ENCODE measurements around the gene PRKCE.

The PRKCE gene

DNA sequence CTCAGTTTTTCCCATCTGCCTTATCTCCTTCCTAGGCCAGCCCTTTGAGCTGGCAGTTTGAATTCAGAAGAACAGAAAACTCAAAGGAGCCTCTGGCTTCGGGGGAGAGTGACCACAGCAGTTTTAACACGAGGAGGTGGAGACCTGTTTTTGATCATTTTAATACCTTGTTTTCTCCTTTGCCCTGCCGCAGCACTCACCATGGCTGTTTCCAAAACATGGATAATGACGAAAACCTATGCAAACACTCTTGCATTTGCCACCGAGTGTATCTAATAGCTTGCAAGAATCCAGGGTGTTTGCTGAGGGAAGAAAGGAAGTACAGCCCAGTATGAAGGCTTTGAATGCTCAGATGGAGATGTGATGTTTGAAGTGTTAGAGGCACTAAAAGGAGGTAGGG lies 167.1 kb downstream of the PRKCE start:
- no peak for DNase-seq

DNA sequence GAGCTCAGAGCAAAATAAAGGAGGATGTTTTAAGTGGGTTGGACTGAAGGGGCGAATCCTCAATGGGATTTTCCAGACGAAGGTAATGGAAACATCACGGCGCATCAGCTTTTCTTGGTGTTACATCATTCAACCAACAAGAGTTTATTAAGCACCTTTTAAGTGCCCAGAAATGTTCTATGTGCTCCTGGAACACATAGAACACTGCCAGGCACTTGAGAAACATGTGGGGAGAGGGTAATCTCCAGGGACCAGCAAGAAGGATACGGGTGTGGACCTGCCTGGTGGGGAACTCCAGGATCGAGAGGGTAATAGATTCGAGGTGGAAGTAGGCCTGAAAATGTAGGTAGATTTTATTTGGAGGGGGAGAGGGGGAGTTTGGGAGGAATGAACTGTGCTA lies 168.6 kb downstream of the PRKCE start:
- no peak for DNase-seq

- DNase-seq, result no peak
Observed at GRCh38 chr2:45821558-45822271, 170.2 kb downstream of the PRKCE start.

DNA sequence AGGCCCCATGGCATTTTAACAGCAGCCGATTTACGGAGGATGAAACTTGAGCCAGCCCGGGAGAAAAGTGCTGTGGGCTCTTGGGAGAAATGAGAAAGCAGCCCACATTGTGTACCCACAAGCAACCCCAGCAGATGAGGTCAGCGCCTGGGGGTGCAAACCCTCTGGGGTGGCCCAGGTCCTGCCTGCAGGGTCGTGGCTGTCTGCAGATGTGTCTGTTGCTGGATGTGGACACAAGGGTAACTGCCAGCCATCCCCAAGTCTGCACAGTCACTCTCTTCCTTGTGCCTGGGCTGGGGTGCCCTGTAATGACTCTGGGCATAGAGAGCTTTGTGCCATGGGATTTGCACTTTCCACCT lies 170.8 kb downstream of the PRKCE start:
- DNase-seq, result no peak

DNA sequence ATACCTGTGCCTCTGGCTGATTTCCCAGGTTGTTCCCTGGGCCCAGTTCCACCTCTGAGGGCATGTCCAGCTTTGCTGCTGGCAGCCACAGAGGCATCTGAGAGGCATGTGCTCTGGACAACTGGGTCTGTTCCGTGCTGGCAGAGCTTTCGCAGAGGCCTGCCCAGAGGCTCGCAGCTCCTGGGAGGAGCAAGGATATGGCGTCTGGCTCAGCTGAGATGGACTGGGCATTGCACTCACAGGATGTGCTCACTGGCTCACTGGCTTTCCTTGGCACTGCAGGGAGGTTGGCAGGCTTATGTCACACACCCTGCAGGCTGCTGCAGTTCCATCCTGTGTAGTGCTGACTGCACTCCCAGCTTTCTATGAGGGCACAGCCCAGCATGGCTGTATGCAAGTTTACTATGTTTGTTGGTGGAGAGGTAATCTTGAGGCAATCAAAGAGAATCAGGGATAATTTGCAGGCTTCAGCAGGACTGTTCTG lies 172.3 kb downstream of the PRKCE start:
- no peak for DNase-seq

DNA sequence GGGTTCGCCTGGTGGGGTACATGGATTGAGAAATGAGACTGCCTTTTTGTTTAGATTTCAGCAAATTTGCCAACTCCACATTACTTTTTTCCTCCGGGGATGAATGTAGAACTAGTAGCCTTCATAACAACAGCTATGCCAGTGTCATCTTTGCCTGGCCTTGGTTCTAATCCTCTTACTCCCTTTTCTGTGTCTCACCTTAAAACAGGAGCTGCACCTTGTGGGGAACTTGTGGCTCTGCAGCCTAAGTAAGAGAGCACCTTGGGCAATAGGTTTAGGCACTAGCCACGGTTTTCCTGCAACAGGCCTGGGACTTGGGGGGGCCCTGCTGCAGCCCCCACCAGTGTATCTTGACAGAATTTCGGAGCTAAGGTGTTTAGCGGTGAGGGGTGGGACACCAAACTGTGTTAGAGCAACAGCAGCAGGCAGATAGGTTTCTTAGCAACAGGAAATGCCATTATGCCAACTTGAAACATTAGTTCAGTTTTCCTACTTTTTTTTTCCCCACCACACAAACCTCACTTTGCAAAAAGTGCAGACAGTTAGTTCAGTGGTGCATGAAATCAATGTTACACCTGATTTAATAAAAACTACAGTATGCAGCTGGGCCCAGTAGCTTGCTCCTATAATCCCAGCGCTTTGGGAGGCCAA lies 173.7 kb downstream of the PRKCE start:
- no peak for DNase-seq

DNA sequence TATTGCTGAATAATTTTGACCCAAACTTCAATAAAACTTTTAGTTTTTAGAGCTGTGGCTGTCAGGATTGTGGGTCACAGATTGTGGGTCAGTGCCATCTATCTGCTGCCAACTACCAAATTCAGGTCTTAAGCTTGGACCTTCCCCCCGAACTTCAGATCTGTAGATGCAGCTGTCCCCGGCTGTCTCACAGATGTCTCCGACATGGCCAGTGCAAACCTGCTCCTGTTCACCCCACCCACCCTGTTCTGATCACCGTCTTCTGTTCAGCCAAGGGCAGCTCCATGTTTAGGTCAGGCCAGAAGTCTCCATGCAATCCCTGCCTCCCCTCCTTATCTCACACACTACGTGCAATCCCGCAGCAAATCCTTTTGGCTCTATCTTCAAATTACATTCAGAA lies 175.0 kb downstream of the PRKCE start:
- DNase-seq, result no peak

DNA sequence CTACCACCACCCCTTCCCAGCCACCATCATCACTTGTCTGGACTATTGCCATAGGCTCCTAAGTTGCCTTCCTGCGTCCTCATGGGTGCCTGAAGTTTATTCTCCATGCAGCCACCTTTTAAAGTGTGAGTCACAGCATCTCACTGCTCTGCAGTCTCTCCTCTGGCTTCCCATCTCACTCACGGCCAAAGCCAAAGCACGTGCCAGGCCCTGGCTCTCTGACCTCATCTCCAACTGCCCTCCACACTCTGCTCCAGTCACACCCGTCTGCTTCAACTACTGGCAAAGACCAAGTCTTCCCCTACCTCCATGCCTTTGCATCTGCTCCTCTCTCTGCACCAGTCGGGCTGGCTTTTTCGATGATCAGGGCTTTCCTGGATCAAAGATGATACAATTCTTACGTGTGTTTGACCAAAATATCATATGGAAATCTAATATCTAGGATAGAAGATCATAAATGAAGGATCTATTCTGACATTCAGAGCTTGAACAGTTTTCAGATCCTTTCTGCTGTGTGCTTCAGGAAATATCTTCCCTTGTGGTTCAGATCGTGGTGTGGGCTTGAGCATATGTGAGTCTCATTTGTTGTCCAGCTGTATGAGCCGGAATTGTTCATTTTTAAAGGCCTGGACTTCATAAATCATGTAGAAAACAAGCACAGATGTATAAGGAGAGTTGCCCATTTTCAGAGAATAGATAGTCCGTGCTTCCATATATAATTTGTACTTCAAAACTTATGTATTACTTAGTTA lies 175.6 kb downstream of the PRKCE start:
- no peak for DNase-seq

- DNase-seq, result no peak
Observed at GRCh38 chr2:45830322-45830721, 178.8 kb downstream of the PRKCE start.

DNA sequence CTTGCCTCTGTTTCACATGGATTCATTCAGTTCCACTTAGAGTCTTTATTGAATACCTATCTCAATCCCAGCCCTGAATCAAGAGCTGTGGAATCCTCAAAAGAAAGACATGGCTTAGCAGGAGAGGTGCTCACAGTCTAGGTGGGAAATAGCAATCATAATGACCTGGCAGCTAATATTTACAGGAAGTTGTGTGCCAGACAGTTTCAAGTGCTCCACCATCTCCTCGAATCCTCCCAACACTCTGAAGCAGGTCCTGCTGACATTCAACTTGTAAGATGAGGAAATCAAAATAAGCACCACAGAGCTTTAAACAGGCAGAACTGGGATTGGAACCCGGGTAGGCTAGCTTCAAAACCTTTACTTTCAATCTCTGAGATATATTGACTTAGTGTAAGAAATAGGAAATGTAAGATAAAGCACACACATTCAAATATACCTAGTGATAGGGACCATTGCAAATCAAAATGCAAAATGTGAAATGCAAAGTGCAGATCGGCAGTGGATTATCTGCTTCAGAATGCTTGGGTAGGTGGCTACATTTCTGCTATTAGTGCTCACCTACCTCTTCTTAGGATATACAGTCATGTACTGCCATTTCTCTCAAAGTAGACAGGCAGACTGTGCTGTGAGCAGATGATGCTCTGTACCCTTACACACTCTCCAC lies 182.0 kb downstream of the PRKCE start:
- DNase-seq, result no peak

DNA sequence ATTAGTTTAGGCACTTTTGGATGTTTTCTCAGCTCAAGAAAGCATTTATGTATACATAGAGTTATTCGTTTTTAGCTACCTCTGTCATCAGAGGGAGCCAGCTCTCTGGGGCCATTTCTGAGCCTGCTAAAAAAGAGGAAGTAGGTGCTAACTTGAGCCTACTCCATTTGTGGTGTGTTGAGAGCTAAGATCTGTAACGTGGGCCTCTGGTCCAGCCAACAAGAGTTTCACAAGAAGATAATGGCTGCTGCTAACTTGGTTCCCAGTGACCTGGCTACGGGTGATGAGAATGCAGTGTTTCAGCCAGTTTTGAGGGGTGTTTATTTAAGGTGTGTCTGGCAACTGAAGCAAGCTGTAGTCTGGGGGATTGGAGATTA lies 182.5 kb downstream of the PRKCE start:
- DNase-seq, result no peak

GRCh38 chr2:45834372-45834771 lies 182.9 kb downstream of the PRKCE start:
- no peak for DNase-seq

DNA sequence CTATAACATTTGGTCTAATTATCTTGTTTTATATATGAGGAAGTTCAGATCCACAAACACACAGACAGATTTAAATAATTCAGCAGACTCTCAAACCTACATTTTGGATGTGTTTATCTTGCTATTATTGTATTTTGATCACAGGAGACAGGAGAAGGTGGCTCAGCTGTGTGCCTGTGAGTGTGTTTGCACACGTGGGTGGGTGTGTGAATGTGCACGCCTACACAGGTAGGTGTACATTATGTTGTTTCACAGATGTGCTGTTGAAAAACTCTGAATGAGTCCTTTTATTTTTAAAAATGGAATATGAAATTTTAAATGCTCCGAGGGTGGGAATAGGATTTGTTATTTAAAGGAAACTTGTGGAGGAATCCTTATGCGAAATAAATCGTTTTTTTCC lies 183.4 kb downstream of the PRKCE start:
- no peak for DNase-seq

- DNase-seq, result no peak
Observed at GRCh38 chr2:45836316-45836715, 184.8 kb downstream of the PRKCE start.

DNA sequence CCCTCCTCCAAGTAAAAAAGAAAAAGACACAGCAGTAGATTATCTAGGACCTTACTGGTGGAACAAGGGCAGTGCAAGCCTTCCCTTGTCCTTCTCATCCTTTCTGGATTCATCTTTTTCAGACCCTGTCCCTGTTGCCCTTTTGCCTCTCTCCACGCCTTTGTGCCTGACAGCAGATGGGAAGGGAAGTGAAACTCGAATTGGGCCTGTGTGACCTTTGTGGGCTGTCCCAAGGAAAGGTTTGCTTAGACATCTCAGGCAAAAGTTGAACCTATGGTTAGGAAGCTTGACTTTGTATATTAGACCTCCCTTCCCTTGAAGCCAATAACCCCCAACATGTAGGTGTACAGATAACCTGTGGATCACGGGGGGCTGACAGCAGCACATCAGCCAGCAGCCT lies 185.3 kb downstream of the PRKCE start:
- no peak for DNase-seq

- no peak for DNase-seq
Observed at GRCh38 chr2:45837812-45838341, 186.4 kb downstream of the PRKCE start.

DNA sequence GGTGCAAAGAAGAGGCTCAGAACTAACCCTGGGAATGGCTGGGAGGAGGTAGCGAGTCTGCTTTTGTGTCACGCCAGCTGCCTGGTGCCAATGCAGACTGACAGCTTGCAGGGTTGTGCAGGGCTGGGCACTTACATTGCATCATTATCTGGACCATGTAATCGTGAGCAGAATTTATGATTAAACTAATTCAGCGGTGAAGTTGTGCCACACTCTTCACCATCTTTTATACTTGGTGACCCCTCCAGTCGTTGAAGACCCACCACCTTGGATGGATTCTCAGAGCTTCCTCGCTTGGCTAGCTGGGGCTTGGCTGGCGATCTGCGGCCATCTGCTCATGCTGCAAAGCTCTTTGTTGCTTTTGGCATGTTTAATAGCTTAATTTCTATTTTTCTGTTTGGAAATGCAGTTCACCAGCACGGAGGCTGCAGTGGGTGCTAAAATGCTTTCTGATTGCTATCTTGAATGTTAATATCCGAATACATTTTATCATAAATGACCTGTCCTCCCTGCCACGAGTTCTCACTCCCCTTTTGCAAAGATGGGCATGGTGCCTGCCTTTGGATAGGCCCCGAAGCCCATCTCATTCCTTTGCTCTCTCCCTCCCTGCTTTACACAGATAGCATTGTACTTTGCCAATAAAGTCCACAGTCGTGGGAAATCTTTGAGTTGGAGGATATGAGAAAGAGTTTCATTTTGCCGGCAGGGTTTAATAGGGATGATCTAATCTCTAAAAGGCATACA lies 188.2 kb downstream of the PRKCE start:
- no peak for DNase-seq

- DNase-seq, result no peak
Observed at GRCh38 chr2:45840481-45840880, 189.0 kb downstream of the PRKCE start.

DNA sequence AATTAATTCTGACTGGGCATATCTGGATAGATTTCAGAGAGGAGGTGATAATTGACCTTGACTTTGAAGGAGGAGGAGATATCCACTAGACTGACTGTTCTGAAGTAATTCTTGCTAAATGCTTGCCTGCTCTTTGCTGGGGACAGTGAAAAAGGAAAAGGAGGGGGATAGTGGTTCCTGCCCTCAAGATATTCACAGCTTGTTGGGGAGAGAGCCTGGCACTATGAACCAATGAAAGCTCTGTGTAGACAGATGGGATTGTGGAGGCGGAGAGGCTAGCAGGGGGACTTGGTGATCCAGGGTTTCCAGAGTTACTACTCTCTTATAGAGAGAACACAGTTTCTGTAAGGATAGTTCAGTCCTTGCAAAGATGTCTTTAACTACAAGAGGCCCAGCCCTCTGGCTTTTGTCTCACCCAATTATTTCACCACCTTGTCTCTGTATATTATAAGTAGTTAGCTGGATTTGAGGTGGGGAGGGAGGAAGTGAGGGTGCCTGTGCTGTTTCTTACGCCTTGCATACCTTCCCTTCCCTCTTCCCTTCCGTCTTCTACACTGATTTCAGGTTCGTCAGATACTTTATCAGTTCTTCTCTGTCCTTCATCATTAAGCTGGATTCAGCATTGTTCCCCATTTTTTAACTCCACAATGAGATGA lies 190.4 kb downstream of the PRKCE start:
- no peak for DNase-seq

DNA sequence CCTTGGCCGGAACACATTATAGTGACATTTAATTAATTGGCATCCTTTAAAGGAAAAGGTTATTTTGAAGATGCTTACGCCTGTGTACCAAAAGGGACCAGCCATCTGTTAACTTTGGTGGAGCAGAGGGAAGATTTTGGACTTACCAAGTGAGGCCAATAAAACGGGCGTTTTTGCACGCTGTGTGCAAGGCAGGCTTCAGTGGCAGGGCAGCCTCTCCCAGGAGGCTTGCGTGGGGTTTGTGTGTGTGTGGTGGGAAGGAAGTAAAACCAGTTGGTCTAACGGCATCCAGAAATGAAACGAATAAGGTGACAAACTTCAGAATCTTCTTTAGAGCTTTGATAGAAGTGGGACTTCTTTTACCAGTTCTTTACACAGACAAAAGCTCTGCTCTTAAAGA lies 191.7 kb downstream of the PRKCE start:
- no peak for DNase-seq

- no peak for DNase-seq
Observed at GRCh38 chr2:45844796-45845457, 193.5 kb downstream of the PRKCE start.
